GM19395 (cell line): ENCODE measurements around the gene DUT.

Experiments
- ATAC-seq: cut with Tn5 transposase; IDR thresholded peaks from one replicate; pipeline ENCODE4 v1.9.1; 2021; ENCODE audit warnings: mild to moderate bottlenecking, moderate library complexity; ENCODE audit not compliant: unreplicated experiment

DUT gene

GRCh38 chr15:48367483-48367882 lies 36.3 kb downstream of the DUT start:
- no peak for ATAC-seq

- no peak for ATAC-seq
Measured at GRCh38 chr15:48370460-48370859, 39.2 kb downstream of the DUT start.

GRCh38 chr15:48371550-48371949 lies 40.3 kb downstream of the DUT start:
- no peak for ATAC-seq

- no peak for ATAC-seq
Measured at GRCh38 chr15:48371961-48372360, 40.7 kb downstream of the DUT start.

GRCh38 chr15:48373821-48374451 lies 42.7 kb downstream of the DUT start:
- no peak for ATAC-seq

- ATAC-seq: no peak
Measured at GRCh38 chr15:48374472-48374871, 43.2 kb downstream of the DUT start.

- no peak for ATAC-seq
Measured at GRCh38 chr15:48375767-48376166, 44.5 kb downstream of the DUT start.

GRCh38 chr15:48380198-48380597 lies 49.0 kb downstream of the DUT start:
- no peak for ATAC-seq

GRCh38 chr15:48381861-48382260 lies 50.6 kb downstream of the DUT start:
- no peak for ATAC-seq

GRCh38 chr15:48383031-48383430 lies 51.8 kb downstream of the DUT start:
- no peak for ATAC-seq

- no peak for ATAC-seq
Measured at GRCh38 chr15:48384616-48385015, 53.4 kb downstream of the DUT start.

GRCh38 chr15:48385031-48385830 lies 54.0 kb downstream of the DUT start:
- no peak for ATAC-seq

- no peak for ATAC-seq
Measured at GRCh38 chr15:48388016-48388851, 57.0 kb downstream of the DUT start.

- no peak for ATAC-seq
Measured at GRCh38 chr15:48388910-48389309, 57.7 kb downstream of the DUT start.

GRCh38 chr15:48389691-48390143 lies 58.5 kb downstream of the DUT start:
- no peak for ATAC-seq

GRCh38 chr15:48391950-48392349 lies 60.7 kb downstream of the DUT start:
- ATAC-seq: no peak

GRCh38 chr15:48392356-48392755 lies 61.1 kb downstream of the DUT start:
- ATAC-seq: no peak
